ENCODE results near the gene ERVV-1.

- no peak for TF ChIP-seq CTCF (IDR thresholded peaks at IDR 0.05)
- TF ChIP-seq POLR2A (IDR thresholded peaks at IDR 0.05) = no peak
These were observed 20.3 kb downstream of the ERVV-1 start for GRCh38 chr19:53034054-53034453.

Measured in gastroesophageal sphincter (tissue), 3 donors.